BJ (cell line): ENCODE results near the gene SF3B3. TPM values are rescaled to one million over a fixed set of nuclear protein-coding genes. Genes with fewer than 3 reads are reported as not detected.

ENCODE experiments used
- CTCF ChIA-PET: fragments of 350-600 bp; formaldehyde crosslinking; extraction: SDS; loops from one replicate; lab custom pipeline; 2021; ENCODE audit warnings: antibody characterized with exemption, inconsistent platforms; lab: Yijun Ruan, JAX
- POLR2A ChIA-PET: fragments of 300-600 bp; sonication (Branson Sonifier 250); formaldehyde crosslinking; extraction: SDS; loops from one replicate; lab custom pipeline; 2021; ENCODE audit warnings: antibody characterized with exemption; lab: Charles Lee
- DNase-seq: peaks from one replicate; pipeline ENCODE4 v3.0.0-alpha.2; 2011; ENCODE audit warnings: low read depth
- H3K27me3 ChIP-seq: 2 replicates; pipeline ENCODE4 v1.6.0; 2011; ENCODE audit warnings: low read length; ENCODE audit not compliant: control insufficient read depth, insufficient read depth
- H3K36me3 ChIP-seq: 2 replicates; pipeline ENCODE4 v1.5.1; 2011; ENCODE audit warnings: low read length; ENCODE audit not compliant: control insufficient read depth, insufficient read depth
- H3K4me3 ChIP-seq: 2 replicates; pipeline ENCODE4 v1.5.1; 2011; ENCODE audit warnings: low read depth, mild to moderate bottlenecking, control low read depth, low read length
- CTCF ChIP-seq: IDR thresholded peaks from 2 replicates; pipeline ENCODE4 v1.5.1; 2011; ENCODE audit warnings: low read depth, mild to moderate bottlenecking, control low read depth, inconsistent platforms, low read length, moderate library complexity; ENCODE audit not compliant: insufficient read depth
- polyA plus RNA-seq: library from polyadenylated mRNA; depleted of rRNA; stranded (reverse); fragments of >200 nt; gene quantifications from 2 replicates; pipeline ENCODE4 v1.2.3, GENCODE V29; 2011

The SF3B3 gene
- polyA plus RNA-seq, 1 experiment: 89.5 TPM

- Histone ChIP-seq H3K36me3 (no peaks in the 10 kb centered on the region), H3K4me3 (no peak overlapping the region), H3K27me3 (no peaks in the 10 kb centered on the region; the same call in 1 of the 2 replicates)
- CTCF ChIA-PET: interaction anchor here (1.2 kb wide), 1 partner anchor 16 kb away, joined by 4 read pairs; no protein-coding TSS in a partner anchor
- POLR2A ChIA-PET: no interaction called here
- TF ChIP-seq CTCF: no peak
- no peak for DNase-seq
Measured at GRCh38 chr16:70594569-70594968, 71.0 kb downstream of the SF3B3 start.

GRCh38 chr16:70597135-70597835 is 73.7 kb downstream of the SF3B3 start:
- ChIA-PET POLR2A (no interaction called here), CTCF (interaction anchor here (0.8 kb wide), 1 partner anchor 14 kb away, joined by 3 read pairs; no protein-coding TSS in a partner anchor)
- DNase-seq: no peak
- no peaks in the 10 kb centered on the region for H3K36me3 ChIP-seq
- H3K4me3 ChIP-seq: no peak overlapping the region
- H3K27me3 ChIP-seq: no peaks in the 10 kb centered on the region
- TF ChIP-seq CTCF: no peak

- Histone ChIP-seq H3K27me3 (no peaks in the 10 kb centered on the region), H3K4me3 (no peak overlapping the region), H3K36me3 (no peaks in the 10 kb centered on the region)
- DNase-seq: no peak
- no peak for TF ChIP-seq CTCF
- POLR2A ChIA-PET: no interaction called here
- CTCF ChIA-PET: no interaction called here
Measured at GRCh38 chr16:70598937-70599503, 75.4 kb downstream of the SF3B3 start.

DNA sequence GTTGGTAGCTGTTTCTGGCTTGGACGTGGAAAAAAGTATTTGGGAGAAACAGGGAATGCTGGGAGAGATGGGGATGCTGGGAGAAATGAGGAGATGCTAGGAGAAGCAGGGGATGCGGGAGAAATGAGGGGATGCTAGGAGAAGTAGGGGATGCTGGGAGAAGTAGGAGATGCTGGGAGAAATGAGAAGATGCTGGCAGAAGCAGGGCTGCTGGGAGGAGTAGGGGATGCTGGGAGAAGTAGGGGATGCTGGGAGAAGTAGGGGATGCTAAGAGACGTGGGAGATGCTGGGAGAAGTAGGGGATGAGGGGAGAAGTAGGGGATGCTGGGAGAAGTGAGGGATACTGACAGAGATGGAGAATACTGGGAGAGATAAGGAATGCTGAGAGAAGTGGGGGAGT is 77.1 kb downstream of the SF3B3 start:
- no peaks in the 10 kb centered on the region for H3K36me3 ChIP-seq
- 0 out of 2 replicates have a peak, but pooled peaks cover 2% of the 10 kb centered on the region for H3K27me3 ChIP-seq
- no peak for DNase-seq
- POLR2A ChIA-PET: no interaction called here
- TF ChIP-seq CTCF: no peak
- CTCF ChIA-PET: no interaction called here
- H3K4me3 ChIP-seq: no peak overlapping the region

DNA sequence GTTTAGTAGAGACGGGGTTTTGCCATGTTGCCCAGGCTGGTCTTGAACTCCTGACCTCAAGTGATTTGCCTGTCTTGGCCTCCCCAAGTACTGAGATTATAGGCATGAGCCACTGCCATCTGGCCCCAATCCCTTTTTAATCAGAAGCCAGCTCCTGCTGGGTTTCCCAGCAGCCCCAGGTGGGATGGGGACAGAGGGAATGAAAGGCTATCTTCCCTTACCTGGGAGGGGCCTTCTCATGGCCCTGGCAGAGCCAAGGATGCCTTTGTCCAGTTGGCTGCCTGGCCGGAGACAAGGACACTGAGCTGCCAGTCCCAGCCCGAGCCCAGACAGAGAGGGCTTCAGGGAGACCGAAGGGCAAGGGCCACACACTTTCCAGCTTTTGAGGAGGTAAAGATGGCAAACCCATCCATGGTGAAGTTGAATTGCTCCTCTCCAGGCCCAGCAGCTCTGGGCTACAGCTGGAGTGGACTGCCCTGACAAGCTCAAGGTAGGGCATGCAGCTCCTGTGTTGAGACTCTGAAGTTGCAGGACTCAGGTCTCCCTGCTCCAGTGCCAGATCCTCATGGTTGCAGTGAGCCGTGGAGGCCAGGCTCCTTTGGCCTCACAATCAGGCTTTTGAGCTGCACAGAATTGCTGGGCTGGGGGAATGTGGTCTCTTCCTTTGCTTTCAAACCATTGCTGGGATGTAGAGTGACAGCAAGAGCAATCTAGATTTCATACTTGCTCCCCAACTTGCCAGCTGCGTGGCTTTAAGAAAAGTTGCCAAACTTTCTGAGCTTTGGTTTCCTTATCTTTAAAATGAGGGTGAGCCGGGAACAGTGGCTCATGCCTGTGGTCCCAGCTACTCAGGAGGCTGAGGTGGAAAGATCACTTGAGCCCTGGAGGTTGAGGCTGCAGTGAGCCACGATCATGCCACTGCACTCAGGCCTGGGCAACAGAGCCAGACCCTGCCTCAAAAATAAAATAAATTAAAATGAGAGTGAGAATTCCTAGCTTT is 78.3 kb downstream of the SF3B3 start:
- H3K4me3 ChIP-seq: no peak overlapping the region
- TF ChIP-seq CTCF: no peak
- POLR2A ChIA-PET: no interaction called here
- no peak for DNase-seq
- 0 out of 2 replicates have a peak, but pooled peaks cover 2% of the 10 kb centered on the region for H3K27me3 ChIP-seq
- no peaks in the 10 kb centered on the region for H3K36me3 ChIP-seq
- CTCF ChIA-PET: interaction anchor here (1.4 kb wide), 1 partner anchor 13 kb away, joined by 3 read pairs; no protein-coding TSS in a partner anchor
